Stimulated activated CD4-positive, alpha-beta T cell treated with anti-CD3 and anti-CD28 coated beads, Interleukin-1b, Interleukin-23, amount 100 ng/mL, for 24 hours (primary cell): Measurements from ENCODE around the gene RASSF9.

Experiments used
- DNase-seq, 4 experiments: peaks; one replicate each; pipeline ENCODE4 v3.0.0-alpha.2; 2020; ENCODE audit warnings: low read depth in 4 of 4, low spot score in 1 of 4

Gene RASSF9

GRCh38 chr12:85821759-85822158 is 14.4 kb downstream of the RASSF9 start:
- no peak for DNase-seq

GRCh38 chr12:85821206-85821605 is 15.0 kb downstream of the RASSF9 start:
- DNase-seq = no peak

- no peak for DNase-seq
Measured at GRCh38 chr12:85820101-85820500, 16.1 kb downstream of the RASSF9 start.

GRCh38 chr12:85814741-85815140 is 21.5 kb downstream of the RASSF9 start:
- DNase-seq = no peak

GRCh38 chr12:85814071-85814470 is 22.1 kb downstream of the RASSF9 start:
- DNase-seq = no peak

- no peak for DNase-seq
Measured at GRCh38 chr12:85809500-85809899, 26.7 kb downstream of the RASSF9 start.

- no peak for DNase-seq
Measured at GRCh38 chr12:85807730-85808129, 28.5 kb downstream of the RASSF9 start.

- DNase-seq = no peak
Measured at GRCh38 chr12:85805654-85806053, 30.6 kb downstream of the RASSF9 start.

GRCh38 chr12:85804663-85805062 is 31.5 kb downstream of the RASSF9 start:
- no peak for DNase-seq

GRCh38 chr12:85803923-85804322 is 32.3 kb downstream of the RASSF9 start:
- no peak for DNase-seq

GRCh38 chr12:85803231-85803630 is 33.0 kb downstream of the RASSF9 start:
- no peak for DNase-seq

- no peak for DNase-seq
Measured at GRCh38 chr12:85798122-85798521, 38.1 kb downstream of the RASSF9 start.

GRCh38 chr12:85796001-85796400 is 40.2 kb downstream of the RASSF9 start:
- DNase-seq = no peak

- DNase-seq = no peak
Measured at GRCh38 chr12:85794531-85794930, 41.7 kb downstream of the RASSF9 start.

GRCh38 chr12:85784096-85784720 is 52.0 kb downstream of the RASSF9 start:
- DNase-seq = no peak

- no peak for DNase-seq
Measured at GRCh38 chr12:85782711-85783110, 53.5 kb downstream of the RASSF9 start.

- DNase-seq = no peak
Measured at GRCh38 chr12:85781766-85782165, 54.4 kb downstream of the RASSF9 start.

- no peak for DNase-seq
Measured at GRCh38 chr12:85779768-85780167, 56.4 kb downstream of the RASSF9 start.

- no peak for DNase-seq
Measured at GRCh38 chr12:85775091-85775490, 61.1 kb downstream of the RASSF9 start.

GRCh38 chr12:85765453-85765869 is 70.7 kb downstream of the RASSF9 start:
- no peak for DNase-seq

GRCh38 chr12:85759623-85760022 is 76.6 kb downstream of the RASSF9 start:
- DNase-seq = no peak

GRCh38 chr12:85759091-85759490 is 77.1 kb downstream of the RASSF9 start:
- DNase-seq = no peak

GRCh38 chr12:85755760-85756159 is 80.4 kb downstream of the RASSF9 start:
- no peak for DNase-seq
